Epithelial cell of esophagus (primary cell): ENCODE results near the gene CASZ1.

ENCODE experiments used
- DNase-seq: peaks from one replicate; pipeline ENCODE4 v3.0.0; 2010; ENCODE audit warnings: low read depth
- H3K4me3 ChIP-seq: 2 replicates; pipeline ENCODE4 v1.5.1; 2011; ENCODE audit warnings: mild to moderate bottlenecking, low read length, control low read depth
- CTCF ChIP-seq: IDR thresholded peaks from 2 replicates; pipeline ENCODE4 v1.5.1; 2011; ENCODE audit warnings: low read depth, mild to moderate bottlenecking, low read length, control low read depth, inconsistent platforms; ENCODE audit not compliant: insufficient read depth; ENCODE audit errors: missing control alignments

The CASZ1 gene

DNA sequence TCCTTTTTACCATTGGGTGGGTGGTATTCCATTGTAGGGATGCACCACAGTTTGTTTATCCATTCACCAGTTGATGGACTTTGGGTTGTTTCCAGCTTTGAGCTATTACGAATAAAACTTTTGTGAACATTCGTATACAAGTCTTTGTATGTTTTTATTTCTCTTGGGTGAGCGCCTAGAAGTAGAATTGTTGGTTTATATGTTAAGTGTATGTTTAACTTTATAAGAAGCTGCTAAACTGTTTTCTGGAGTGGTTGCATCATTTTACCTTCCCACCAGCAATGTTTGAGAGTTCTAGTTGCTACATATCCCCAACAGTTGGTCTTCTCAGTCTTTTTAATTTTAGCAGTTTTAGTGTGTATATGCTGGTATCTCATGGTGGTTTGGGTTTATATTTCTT is 189.2 kb downstream of the CASZ1 start:
- no peak for TF ChIP-seq CTCF
- no peak for DNase-seq
- no peak overlapping the region for H3K4me3 ChIP-seq

- DNase-seq, result no peak
- TF ChIP-seq CTCF, result no peak
- no peak overlapping the region for H3K4me3 ChIP-seq
Measured at GRCh38 chr1:10606064-10606463, 190.4 kb downstream of the CASZ1 start.

DNA sequence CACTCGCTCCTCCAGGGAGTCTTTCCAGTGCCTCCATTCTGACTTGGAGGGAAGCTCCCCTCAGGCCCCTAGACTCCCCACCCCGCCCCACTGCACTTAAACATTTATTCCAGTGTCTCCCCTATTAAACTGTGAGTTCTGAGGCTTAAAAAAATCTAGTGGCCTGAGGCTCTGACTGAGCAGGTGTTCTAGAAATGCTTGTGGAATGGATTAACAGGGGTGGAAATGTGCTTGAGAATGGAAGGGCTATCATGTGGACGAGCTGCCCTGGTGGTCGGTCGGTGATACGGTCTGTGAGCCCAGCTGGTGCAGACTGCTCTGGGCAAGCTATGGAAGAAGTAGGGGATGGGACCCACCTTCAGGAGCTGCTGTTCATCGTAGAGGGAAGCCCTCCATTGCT is 191.5 kb downstream of the CASZ1 start:
- no peak for TF ChIP-seq CTCF
- H3K4me3 ChIP-seq, result no peak overlapping the region

GRCh38 chr1:10602936-10603335 is 193.5 kb downstream of the CASZ1 start:
- no peak for TF ChIP-seq CTCF
- no peak overlapping the region for H3K4me3 ChIP-seq
- no peak for DNase-seq

More for the DNA sequence above, 191.5 kb downstream of the CASZ1 start:
- DNase-seq, result no peak

DNA sequence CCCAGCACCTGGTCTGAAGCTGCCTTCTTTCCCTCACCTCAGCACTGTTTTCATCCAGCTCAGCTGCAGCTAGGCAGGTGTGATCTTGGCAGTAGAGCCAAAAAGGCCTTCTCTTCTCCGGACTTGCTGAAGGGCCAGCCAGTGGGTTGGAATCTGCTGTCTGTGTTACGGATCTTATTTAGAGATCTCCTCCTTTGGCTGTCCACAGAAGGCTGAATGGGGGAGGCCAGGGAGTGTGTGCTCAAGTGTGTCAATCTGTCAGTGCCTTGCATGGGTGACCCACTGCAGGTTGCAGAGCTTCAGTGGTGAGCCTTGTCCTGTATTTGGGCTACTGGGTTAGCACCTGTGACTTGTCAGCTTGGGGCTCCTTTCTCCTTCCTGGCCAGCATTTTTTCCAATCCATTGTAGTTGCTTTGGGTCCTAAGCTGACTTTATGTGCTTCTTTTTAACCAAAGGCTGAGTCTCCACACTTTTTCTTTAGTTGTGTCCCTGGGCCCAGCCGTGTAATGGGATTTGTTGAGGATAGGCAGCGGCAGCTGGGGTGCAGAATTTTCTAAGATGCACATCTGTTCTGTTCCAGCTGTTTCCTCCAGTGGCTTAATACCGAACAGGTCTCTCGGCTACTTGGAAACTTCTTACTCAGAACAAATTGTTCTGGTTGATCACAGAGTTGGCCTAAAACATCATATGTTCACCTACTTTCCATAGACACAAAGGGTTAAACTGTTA is 194.9 kb downstream of the CASZ1 start:
- no peak for TF ChIP-seq CTCF
- no peak overlapping the region for H3K4me3 ChIP-seq
- DNase-seq, result no peak

DNA sequence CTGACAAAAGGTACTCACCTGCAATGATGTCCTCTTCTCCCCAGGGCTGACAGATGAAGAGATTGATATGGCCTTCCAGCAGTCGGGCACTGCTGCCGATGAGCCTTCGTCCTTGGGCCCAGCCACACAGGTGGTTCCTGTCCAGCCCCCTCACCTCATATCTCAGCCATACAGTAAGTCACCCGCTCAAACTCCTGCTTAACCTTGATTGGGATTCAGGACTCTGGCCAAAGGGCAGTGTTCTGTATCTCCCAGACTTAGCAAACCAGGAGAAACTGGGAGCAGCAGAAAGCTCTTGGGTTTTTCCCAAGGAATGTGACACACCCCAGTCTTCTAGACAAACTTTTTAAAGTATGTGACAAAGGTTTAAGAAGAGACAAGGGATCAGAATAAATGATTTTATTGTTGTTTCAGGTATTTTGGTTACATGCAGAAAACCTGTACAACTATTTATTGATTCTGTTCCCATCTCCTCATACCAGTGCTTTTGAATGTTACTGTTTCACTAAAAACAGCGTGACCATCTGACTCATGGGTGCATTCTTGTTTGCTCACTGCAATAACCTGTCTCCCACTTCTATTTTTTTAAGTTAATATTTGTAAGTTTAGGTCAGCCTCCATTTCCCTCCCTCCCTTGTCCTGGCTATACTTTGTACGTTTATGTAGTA is 197.1 kb downstream of the CASZ1 start:
- no peak overlapping the region for H3K4me3 ChIP-seq
- peak; percentile 87 for DNase-seq
- no peak for TF ChIP-seq CTCF

DNA sequence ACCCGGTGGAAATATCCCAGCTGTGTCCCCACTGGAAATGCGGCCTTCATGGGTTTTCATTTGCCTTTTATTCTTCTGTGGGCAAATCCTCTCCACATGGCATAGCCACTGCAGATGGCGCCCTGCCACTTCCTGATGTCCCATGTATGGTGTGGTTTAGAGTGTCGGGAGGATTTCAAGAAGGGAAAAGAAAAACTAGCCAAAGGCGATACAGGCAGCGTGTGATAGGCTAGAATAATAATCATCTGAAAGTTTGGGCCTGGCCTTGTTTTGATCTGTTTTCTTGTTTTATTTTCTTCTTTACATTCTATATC is 198.1 kb downstream of the CASZ1 start:
- H3K4me3 ChIP-seq, result no peak overlapping the region
- DNase-seq, result peak; percentile 18
- no peak for TF ChIP-seq CTCF
